A172 (cell line): ENCODE results near the gene PPM1F. TPM values are rescaled to one million over a fixed set of nuclear protein-coding genes. Genes with fewer than 3 reads are reported as not detected.

ENCODE experiments used
- DNase-seq: peaks from one replicate; pipeline ENCODE4 v3.0.0-alpha.2; 2015; ENCODE audit warnings: low spot score
- total RNA-seq: library from RNA; depleted of rRNA; stranded (reverse); fragments of >200 nt; shearing (Covaris generic); gene quantifications from 2 replicates; pipeline ENCODE4 v1.2.3, GENCODE V29; 2014

The PPM1F gene
- total RNA-seq, 1 experiment from 2014 or later = 43.3 TPM

GRCh38 chr22:21960200-21961126 is 7.8 kb upstream of the PPM1F start:
- DNase-seq = no peak

- DNase-seq = no peak
Measured at GRCh38 chr22:21959274-21960074, 6.8 kb upstream of the PPM1F start.

- no peak for DNase-seq
Measured at GRCh38 chr22:21958360-21959273, 6.0 kb upstream of the PPM1F start.

GRCh38 chr22:21951931-21952465 is 650 bp downstream of the PPM1F start:
- DNase-seq = no peak

- no peak for DNase-seq
Measured at GRCh38 chr22:21951062-21951461, 1.6 kb downstream of the PPM1F start.

- no peak for DNase-seq
Measured at GRCh38 chr22:21949948-21950347, 2.7 kb downstream of the PPM1F start.

- DNase-seq = no peak
Measured at GRCh38 chr22:21949569-21949918, 3.1 kb downstream of the PPM1F start.

- no peak for DNase-seq
Measured at GRCh38 chr22:21948824-21949568, 3.7 kb downstream of the PPM1F start.

GRCh38 chr22:21948390-21948789 is 4.3 kb downstream of the PPM1F start:
- no peak for DNase-seq

- peak; percentile 40 for DNase-seq
Measured at GRCh38 chr22:21947040-21948014, 5.3 kb downstream of the PPM1F start.

GRCh38 chr22:21946262-21946925 is 6.3 kb downstream of the PPM1F start:
- DNase-seq = no peak

- DNase-seq = no peak
Measured at GRCh38 chr22:21945453-21946261, 7.0 kb downstream of the PPM1F start.

- no peak for DNase-seq
Measured at GRCh38 chr22:21944871-21945270, 7.8 kb downstream of the PPM1F start.

- DNase-seq = peak; percentile 25
Measured at GRCh38 chr22:21943571-21944448, 8.8 kb downstream of the PPM1F start.

- peak; percentile 90 for DNase-seq
Measured at GRCh38 chr22:21942407-21943343, 10.0 kb downstream of the PPM1F start.

- DNase-seq = peak; percentile 23
Measured at GRCh38 chr22:21941921-21942320, 10.7 kb downstream of the PPM1F start.
